B cell (primary cell): ENCODE data around the gene MON2. TPM values are rescaled to one million over a fixed set of nuclear protein-coding genes. Genes with fewer than 3 reads are reported as not detected.
"Not testable (repeated sequence)": the region's sequence is repeated elsewhere in the genome, so short reads cannot be mapped to it uniquely, and the experiment has no call there.

Experiments used
- ATAC-seq: fragments of 200-7000 bp; cut with Tn5 transposase; one replicate; pipeline ENCODE4 v1.10.0; 2021; ENCODE audit warnings: low read depth, mild to moderate bottlenecking, moderate number of reproducible peaks, moderate library complexity
- CTCF ChIA-PET: fragments of 350-600 bp; sonication (Branson Sonifier 250); formaldehyde crosslinking; loops from one replicate; lab custom pipeline; 2021; ENCODE audit warnings: antibody characterized with exemption, inconsistent platforms; lab: Charles Lee
- POLR2A ChIA-PET: fragments of 350-600 bp; sonication (Branson Sonifier 250); formaldehyde crosslinking; loops from one replicate; lab custom pipeline; 2021; ENCODE audit warnings: antibody characterized with exemption; lab: Charles Lee
- DNase-seq: peaks from one replicate; pipeline ENCODE4 v3.0.0; 2013
- H2AFZ ChIP-seq: 2 replicates; pipeline ENCODE4 v1.6.1; 2012; ENCODE audit warnings: mild to moderate bottlenecking, low read depth, low read length; ENCODE audit not compliant: insufficient read depth, poor library complexity, severe bottlenecking
- H3K27ac ChIP-seq, 2 donors: 1 replicate in 1 of 2; 2 replicates in 1 of 2; pipeline ENCODE4 v1.5.1; 2012 to 2013; ENCODE audit warnings: low read length in 2 of 2, mild to moderate bottlenecking in 2 of 2, moderate library complexity in 1 of 2
- H3K27me3 ChIP-seq, 4 experiments: fragments of 200-600 bp in 1 of 4; sonication (generic) in 1 of 4; replicated peaks in 1 of 4; 1 replicate in 2 of 4; 2 replicates in 2 of 4; pipeline versions ENCODE4 v1.6.1 to v1.7.0; 2013 to 2016; ENCODE audit warnings: low read length in 3 of 4, mild to moderate bottlenecking in 2 of 4, mixed read lengths in 1 of 4, moderate library complexity in 1 of 4; ENCODE audit not compliant: insufficient read depth in 4 of 4, control insufficient read depth in 3 of 4; ENCODE audit errors: control extremely low read depth in 1 of 4
- H3K36me3 ChIP-seq, 2 experiments: replicated peaks in 1 of 2; 1 replicate in 1 of 2; 2 replicates in 1 of 2; pipeline versions ENCODE4 v1.6.1 to v1.7.1; 2013; ENCODE audit warnings: low read length in 1 of 2; ENCODE audit not compliant: insufficient read depth in 2 of 2, control insufficient read depth in 1 of 2; ENCODE audit errors: control extremely low read depth in 1 of 2, extremely low read depth in 1 of 2
- H3K4me1 ChIP-seq, 2 donors: fragments of 200-600 bp in 1 of 2; sonication (generic) in 1 of 2; 1 replicate in 1 of 2; 2 replicates in 1 of 2; pipeline versions ENCODE4 v1.5.1 to v1.6.1; 2013 to 2017; ENCODE audit warnings: low read length in 2 of 2; ENCODE audit not compliant: control insufficient read depth in 2 of 2, insufficient read depth in 2 of 2
- H3K4me2 ChIP-seq: replicated peaks from 2 replicates; pipeline ENCODE3; 2012; ENCODE audit warnings: mild to moderate bottlenecking, low read depth, low read length; ENCODE audit not compliant: poor library complexity, severe bottlenecking
- H3K4me3 ChIP-seq, 5 experiments: fragments of 200-600 bp in 1 of 5; sonication (generic) in 1 of 5; 1 replicate in 3 of 5; 2 replicates in 2 of 5; pipeline versions ENCODE4 v1.5.1 to v1.7.0; 2011 to 2016; ENCODE audit warnings: low read length in 4 of 5, mild to moderate bottlenecking in 4 of 5, low read depth in 2 of 5, control low read depth in 1 of 5, moderate library complexity in 1 of 5; ENCODE audit not compliant: insufficient read depth in 1 of 5; ENCODE audit errors: control extremely low read depth in 1 of 5, extremely low read depth in 1 of 5
- H3K79me2 ChIP-seq: fragments of 200-600 bp; sonication (generic); one replicate; pipeline ENCODE4 v1.6.0; 2016; ENCODE audit warnings: low read length; ENCODE audit not compliant: control insufficient read depth, insufficient read depth
- H3K9ac ChIP-seq: fragments of 200-600 bp; sonication (generic); 2 replicates; pipeline ENCODE4 v1.6.1; 2017; ENCODE audit warnings: mild to moderate bottlenecking, low read length, moderate library complexity
- H3K9me3 ChIP-seq, 3 donors: one replicate each; pipeline versions ENCODE4 v1.6.1 to v1.7.1; 2013; ENCODE audit warnings: low read length in 2 of 3; ENCODE audit not compliant: control insufficient read depth in 2 of 3, insufficient read depth in 1 of 3; ENCODE audit errors: control extremely low read depth in 1 of 3
- H4K20me1 ChIP-seq: 2 replicates; pipeline ENCODE4 v1.6.0; 2012; ENCODE audit warnings: mild to moderate bottlenecking, low read length; ENCODE audit not compliant: insufficient read depth, control insufficient read depth, poor library complexity, severe bottlenecking
- H3K27ac Mint-ChIP-seq: one replicate; pipeline ENCODE4 v1.8.0; 2021; ENCODE audit warnings: mixed read lengths
- H3K27me3 Mint-ChIP-seq: one replicate; pipeline ENCODE4 v1.8.0; 2021; ENCODE audit warnings: mixed read lengths
- H3K4me1 Mint-ChIP-seq: one replicate; pipeline ENCODE4 v1.8.0; 2021; ENCODE audit warnings: mixed read lengths
- H3K4me3 Mint-ChIP-seq: one replicate; pipeline ENCODE4 v1.8.0; 2021; ENCODE audit warnings: mixed read lengths
- H3K9me3 Mint-ChIP-seq: one replicate; pipeline ENCODE4 v1.8.0; 2022; ENCODE audit warnings: mixed read lengths; ENCODE audit not compliant: insufficient read depth
- EZH2 ChIP-seq: IDR thresholded peaks from 2 replicates; pipeline ENCODE4 v1.6.1; 2012; ENCODE audit warnings: borderline replicate concordance, low read depth, mild to moderate bottlenecking, moderate library complexity, low read length; ENCODE audit not compliant: insufficient read depth, poor library complexity, severe bottlenecking
- WGBS: methylation state at CpG from one replicate; pipeline ENCODE4 v1.1.5; 2013; ENCODE audit warnings: missing lambda C conversion rate; ENCODE audit not compliant: insufficient coverage; 5-methylcytosine and 5-hydroxymethylcytosine counted together
- intact Hi-C: fragments of 100-400 bp; cut with micrococcal nuclease; formaldehyde crosslinking; loops from one replicate; pipeline ENCODE4 v1.10.0; 2022
- polyA plus RNA-seq: library from polyadenylated mRNA; depleted of rRNA; stranded (reverse); fragments of >200 nt; gene quantifications from 2 replicates; pipeline ENCODE4 v1.2.3, GENCODE V29; 2012
- total RNA-seq, 2 donors: library from RNA; stranded (reverse); fragments of 120-200 nt in 1 of 2; gene quantifications; 1 replicate in 1 of 2; 2 replicates in 1 of 2; pipeline versions ENCODE4 v1.2.3 to v1.2.4, GENCODE V29; 2013 to 2022
- TF ChIP-seq, protein P1 (sequence below): fragments of 200-600 bp; IDR thresholded peaks from one replicate; pipeline ENCODE4 v1.8.0; 2022; ENCODE audit warnings: antibody characterized with exemption, mild to moderate bottlenecking

Gene MON2
- total and polyA plus RNA-seq, 2 donors (not counting 1 experiment from before 2014, with no cell fraction given), result 18.9 to 104 TPM

DNA sequence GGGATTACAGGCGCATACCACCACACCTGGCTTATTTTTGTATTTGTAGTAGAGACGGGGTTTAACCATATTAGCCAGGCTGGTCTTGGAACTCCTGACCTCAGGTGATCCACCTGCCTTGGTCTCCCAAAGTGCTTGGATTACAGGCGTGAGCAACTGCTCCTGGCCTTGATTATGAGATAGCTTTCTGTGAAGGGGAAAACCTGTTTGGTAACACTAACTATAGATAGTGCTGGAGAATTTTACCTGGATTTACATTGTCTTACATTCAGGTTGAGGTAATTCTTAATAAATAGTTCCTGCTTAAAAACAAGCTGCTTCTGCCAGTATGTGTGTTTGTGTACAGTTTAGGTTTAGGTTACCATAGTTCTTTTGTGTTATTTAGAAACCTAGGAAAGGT, 77.1 kb downstream of the MON2 start:
- peaks cover 5 to 55% of the 10 kb centered on the region in 2 experiments for H3K36me3 ChIP-seq
- no peak overlapping the region for H3K9ac ChIP-seq
- H4K20me1 ChIP-seq, result no peaks in the 10 kb centered on the region
- H3K27me3 Mint-ChIP-seq, result no peaks in the 10 kb centered on the region
- no peaks in the 10 kb centered on the region for H3K9me3 ChIP-seq
- H3K27me3 ChIP-seq, result no peaks in the 10 kb centered on the region
- 100% methylated on average over 3 of the region's 3 CpGs for WGBS
- no peak overlapping the region for H3K4me3 ChIP-seq
- H3K27ac Mint-ChIP-seq, result no peak overlapping the region
- DNase-seq (no peak), ATAC-seq (no peak)
- H3K79me2 ChIP-seq, result no peaks in the 10 kb centered on the region
- no peak overlapping the region for H2AFZ ChIP-seq
- H3K4me1 ChIP-seq, result no peaks in the 10 kb centered on the region
- ChIA-PET CTCF (interaction anchor here (0.8 kb wide), 1 partner anchor 255 kb away, joined by 3 read pairs; no protein-coding TSS in a partner anchor), POLR2A (interaction anchor here (0.6 kb wide), 1 partner anchor 240 kb away, joined by 3 read pairs; no protein-coding TSS in a partner anchor)
- H3K4me2 ChIP-seq, result no peak overlapping the region
- no peak overlapping the region for H3K4me3 Mint-ChIP-seq
- TF ChIP-seq, protein P1, sequence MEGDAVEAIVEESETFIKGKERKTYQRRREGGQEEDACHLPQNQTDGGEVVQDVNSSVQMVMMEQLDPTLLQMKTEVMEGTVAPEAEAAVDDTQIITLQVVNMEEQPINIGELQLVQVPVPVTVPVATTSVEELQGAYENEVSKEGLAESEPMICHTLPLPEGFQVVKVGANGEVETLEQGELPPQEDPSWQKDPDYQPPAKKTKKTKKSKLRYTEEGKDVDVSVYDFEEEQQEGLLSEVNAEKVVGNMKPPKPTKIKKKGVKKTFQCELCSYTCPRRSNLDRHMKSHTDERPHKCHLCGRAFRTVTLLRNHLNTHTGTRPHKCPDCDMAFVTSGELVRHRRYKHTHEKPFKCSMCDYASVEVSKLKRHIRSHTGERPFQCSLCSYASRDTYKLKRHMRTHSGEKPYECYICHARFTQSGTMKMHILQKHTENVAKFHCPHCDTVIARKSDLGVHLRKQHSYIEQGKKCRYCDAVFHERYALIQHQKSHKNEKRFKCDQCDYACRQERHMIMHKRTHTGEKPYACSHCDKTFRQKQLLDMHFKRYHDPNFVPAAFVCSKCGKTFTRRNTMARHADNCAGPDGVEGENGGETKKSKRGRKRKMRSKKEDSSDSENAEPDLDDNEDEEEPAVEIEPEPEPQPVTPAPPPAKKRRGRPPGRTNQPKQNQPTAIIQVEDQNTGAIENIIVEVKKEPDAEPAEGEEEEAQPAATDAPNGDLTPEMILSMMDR, result no peak
- no peak for TF ChIP-seq EZH2
- H3K9me3 Mint-ChIP-seq, result no peaks in the 10 kb centered on the region
- H3K27ac ChIP-seq, result no peak overlapping the region
- H3K4me1 Mint-ChIP-seq, result no peaks in the 10 kb centered on the region
- intact Hi-C loops, result no loop called here

DNA sequence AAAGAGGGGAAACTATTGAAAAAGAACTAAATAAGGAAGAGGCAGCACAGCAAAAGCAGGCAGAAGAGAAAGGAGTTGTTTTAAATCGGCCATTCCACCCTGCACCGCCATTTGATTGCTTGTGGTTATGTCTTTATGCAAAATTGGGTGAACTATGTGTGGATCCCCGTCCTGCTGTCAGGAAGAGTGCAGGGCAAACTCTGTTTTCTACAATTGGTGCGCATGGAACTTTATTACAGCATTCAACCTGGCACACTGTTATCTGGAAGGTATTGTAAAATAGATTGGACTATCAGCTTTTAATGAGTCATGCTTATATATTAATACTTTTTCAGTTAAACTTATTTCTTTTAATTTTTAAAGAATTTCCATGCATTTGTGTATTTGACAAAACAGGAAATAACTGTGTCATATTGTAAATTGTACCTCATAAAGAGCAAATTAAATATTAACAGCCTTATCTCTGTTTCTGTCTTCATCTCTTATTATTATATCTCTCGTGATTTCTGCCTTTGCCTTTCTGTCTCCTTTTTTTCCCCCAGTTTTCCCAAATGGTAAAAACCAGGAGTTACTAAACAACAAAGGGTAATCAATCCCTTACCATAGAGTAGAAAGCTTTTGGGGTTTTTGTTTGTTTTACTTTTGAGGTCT, 86.4 kb downstream of the MON2 start:
- TF ChIP-seq, protein P1, result no peak
- no peak for TF ChIP-seq EZH2
- intact Hi-C loops, result no loop called here
- Histone ChIP-seq H2AFZ (no peak overlapping the region), H3K4me3 (no peak overlapping the region), H4K20me1 (no peaks in the 10 kb centered on the region), H3K4me2 (no peak overlapping the region), H3K27ac (no peak overlapping the region), H3K9me3 (no peaks in the 10 kb centered on the region), H3K36me3 (peaks cover 7 to 50% of the 10 kb centered on the region in 2 experiments), H3K9ac (no peak overlapping the region), H3K4me1 (no peaks in the 10 kb centered on the region), H3K27me3 (no peaks in the 10 kb centered on the region), H3K79me2 (no peaks in the 10 kb centered on the region)
- Mint-ChIP-seq H3K4me1 (no peaks in the 10 kb centered on the region), H3K27me3 (no peaks in the 10 kb centered on the region), H3K4me3 (no peak overlapping the region), H3K9me3 (no peaks in the 10 kb centered on the region), H3K27ac (no peak overlapping the region)
- CTCF ChIA-PET, result interaction anchor here (0.5 kb wide), 1 partner anchor 88 kb away, joined by 4 read pairs; no protein-coding TSS in a partner anchor
- ATAC-seq (no peak), DNase-seq (no peak)
- 80% methylated on average over 2 of the region's 5 CpGs for WGBS
- POLR2A ChIA-PET, result no interaction called here

DNA sequence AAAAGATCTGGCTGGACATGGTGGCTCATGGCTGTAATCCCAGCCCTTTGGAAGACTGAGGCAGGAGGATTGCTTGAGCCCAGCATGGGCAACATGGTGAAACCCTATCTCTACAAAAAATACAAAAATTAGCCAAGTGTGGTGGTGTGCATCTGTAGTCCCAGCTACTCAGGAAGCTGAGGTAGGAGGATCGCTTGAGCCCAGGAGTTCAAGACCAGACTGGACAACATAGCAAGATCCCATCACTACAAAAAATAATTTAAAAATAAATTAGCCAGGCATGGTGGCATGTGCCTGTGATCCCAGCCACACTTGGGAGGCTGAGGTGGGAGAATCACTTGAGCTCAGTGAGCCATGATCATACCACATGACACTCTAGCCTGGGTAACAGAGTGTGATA, 92.7 kb downstream of the MON2 start:
- H3K4me3 Mint-ChIP-seq, intact Hi-C loops, POLR2A ChIA-PET, H3K9ac ChIP-seq, H3K9me3 ChIP-seq, H3K9me3 Mint-ChIP-seq, H3K79me2 ChIP-seq, H3K27ac Mint-ChIP-seq, H3K4me1 ChIP-seq, H3K4me2 ChIP-seq, H3K27ac ChIP-seq, H4K20me1 ChIP-seq, H3K4me3 ChIP-seq, ATAC-seq, H2AFZ ChIP-seq, H3K4me1 Mint-ChIP-seq, H3K27me3 Mint-ChIP-seq, DNase-seq, H3K27me3 ChIP-seq: not testable (repeated sequence)
- WGBS, result no CpG with 5 or more reads among the region's 1 CpG
- H3K36me3 ChIP-seq, result peaks cover 6 to 48% of the 10 kb centered on the region in 2 experiments
- CTCF ChIA-PET, result interaction anchor here (1.1 to 1.3 kb wide), 3 partner anchors 22 to 238 kb away, joined by 3 to 4 read pairs (median 4); no protein-coding TSS in a partner anchor
